GM12801 (cell line): Measurements from ENCODE around the gene STK24.

ENCODE experiments used
- TF ChIP-seq, protein P1 (sequence below): IDR thresholded peaks from one replicate; pipeline ENCODE4 v1.5.1; 2011; ENCODE audit warnings: control low read depth; ENCODE audit not compliant: insufficient read length; ENCODE audit errors: extremely low read depth

The STK24 gene

DNA sequence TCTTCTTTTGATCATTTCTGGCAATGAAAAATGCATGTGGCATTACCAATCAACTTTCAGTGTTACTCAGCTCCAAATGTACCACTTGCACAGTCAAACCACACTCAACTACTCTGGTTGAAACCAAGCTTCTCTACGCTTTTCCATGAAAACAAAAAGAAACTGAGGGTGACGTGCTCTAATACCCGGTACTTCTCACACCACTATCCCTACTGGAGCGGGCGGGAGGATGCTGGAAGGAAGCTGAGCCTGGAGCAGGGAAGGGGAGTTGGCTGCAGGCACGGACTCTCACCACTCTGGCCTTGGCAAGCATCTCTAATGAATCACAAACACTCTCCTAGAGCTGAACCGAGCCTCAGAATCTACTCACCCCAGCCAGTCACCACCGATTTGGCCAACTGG is 48.2 kb downstream of the STK24 start:
- TF ChIP-seq, protein P1, sequence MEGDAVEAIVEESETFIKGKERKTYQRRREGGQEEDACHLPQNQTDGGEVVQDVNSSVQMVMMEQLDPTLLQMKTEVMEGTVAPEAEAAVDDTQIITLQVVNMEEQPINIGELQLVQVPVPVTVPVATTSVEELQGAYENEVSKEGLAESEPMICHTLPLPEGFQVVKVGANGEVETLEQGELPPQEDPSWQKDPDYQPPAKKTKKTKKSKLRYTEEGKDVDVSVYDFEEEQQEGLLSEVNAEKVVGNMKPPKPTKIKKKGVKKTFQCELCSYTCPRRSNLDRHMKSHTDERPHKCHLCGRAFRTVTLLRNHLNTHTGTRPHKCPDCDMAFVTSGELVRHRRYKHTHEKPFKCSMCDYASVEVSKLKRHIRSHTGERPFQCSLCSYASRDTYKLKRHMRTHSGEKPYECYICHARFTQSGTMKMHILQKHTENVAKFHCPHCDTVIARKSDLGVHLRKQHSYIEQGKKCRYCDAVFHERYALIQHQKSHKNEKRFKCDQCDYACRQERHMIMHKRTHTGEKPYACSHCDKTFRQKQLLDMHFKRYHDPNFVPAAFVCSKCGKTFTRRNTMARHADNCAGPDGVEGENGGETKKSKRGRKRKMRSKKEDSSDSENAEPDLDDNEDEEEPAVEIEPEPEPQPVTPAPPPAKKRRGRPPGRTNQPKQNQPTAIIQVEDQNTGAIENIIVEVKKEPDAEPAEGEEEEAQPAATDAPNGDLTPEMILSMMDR, result no peak

DNA sequence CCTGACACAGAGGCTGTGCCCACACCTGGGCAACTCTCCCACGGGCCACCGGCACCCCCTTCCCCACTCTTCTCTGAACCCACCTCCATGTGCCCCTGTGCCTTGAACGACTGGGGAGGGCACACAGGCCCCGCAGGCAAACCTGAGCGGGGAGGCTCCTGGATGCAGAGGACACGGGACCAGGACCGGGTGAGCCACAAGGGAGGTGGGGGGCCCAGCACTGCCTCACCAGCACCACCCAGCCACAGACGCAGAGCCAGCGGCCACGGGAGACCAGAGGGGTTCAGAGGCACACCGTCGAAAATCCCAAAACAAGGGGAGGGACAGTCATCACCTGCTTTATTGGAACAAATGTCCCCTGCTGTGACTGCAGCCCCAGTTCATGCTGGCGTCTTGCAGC is 49.4 kb downstream of the STK24 start:
- TF ChIP-seq, protein P1, result no peak

DNA sequence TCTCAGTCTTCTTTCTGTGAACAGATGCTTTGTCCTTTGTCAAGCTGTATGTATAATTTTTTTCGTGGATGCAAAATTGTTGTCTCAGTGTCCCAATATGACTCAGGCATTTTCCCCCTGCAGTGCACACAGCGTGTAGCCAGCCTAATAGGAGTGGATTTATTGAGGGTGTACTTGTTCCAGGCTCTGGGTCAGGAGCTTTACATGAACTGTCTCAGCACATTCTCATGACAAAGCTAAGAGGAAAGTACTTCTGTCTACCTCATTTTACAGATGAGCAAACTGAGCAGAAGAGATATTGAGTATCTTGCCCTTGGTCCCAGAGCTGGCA is 50.8 kb downstream of the STK24 start:
- TF ChIP-seq, protein P1, result no peak

DNA sequence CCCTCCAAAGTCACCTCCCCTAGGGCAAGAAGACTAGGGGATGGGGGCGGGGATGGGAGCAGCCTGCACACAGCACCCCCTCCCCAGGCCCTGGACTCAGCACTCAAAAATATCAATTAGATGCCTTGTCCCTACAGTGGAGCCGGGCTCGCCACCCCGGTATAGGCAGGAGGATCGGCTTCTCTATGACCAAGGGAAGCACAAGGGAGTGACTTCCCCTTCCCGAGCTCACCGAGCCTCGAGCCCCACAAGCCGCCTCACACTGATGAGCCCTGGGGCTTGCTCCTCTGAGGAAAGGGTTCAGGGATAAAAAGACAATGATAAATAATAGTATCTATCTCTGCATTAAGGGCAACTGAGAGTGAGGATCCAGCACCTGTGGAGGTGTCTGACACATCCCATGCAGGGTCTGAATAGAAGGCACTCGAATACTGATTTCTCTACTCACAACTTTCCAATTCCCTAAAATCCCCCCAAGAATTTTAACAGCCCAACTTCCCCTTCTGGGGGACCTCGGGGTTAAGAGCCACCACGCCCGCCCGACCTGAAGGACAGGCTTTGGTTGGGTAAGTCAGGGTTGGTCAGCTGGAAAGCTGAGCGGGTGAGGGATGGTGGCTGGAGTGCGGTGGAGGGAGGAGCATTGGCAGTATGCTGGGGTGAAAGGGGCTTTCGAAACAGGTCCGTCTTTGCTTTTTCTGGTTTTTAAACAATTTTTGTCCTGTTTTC is 51.3 kb downstream of the STK24 start:
- TF ChIP-seq, protein P1, result no peak

DNA sequence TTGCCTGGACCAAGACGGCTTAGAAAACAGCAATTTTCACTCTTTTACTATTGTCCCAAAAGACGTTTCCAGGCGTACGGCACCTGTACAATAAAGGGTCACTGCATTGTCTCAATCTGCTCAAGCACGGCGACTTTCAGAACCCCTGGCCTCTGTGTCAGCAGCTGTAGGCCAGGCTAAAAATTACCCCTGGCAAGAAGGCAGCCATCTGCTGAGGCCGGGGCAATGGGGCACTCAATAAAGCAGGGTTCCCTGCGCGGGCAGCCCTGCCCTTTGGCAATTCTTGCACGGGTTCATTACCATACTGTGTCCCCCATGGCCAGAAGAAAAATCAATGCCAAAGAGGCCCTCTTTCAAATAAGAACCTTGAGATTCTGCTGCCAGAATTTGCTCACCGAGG is 52.1 kb downstream of the STK24 start:
- TF ChIP-seq, protein P1, result no peak

DNA sequence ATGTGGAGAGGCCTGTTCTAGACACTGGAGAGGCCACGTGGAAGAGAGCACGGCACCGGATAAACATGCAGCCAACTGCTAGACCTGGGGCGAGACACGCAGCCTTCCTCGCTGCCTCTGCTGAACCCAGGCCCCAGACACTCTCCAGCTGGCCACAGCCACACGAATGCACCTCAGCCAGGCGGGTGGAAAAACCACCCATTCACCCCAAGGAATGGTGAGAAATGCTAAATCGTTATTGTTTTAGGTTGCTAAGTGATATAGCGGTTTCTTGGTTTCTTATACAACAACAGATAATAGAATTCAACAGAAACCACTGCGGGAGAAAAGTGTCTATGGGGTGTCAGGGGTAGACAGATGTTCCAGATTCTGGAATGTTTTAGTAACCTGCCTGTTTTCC is 52.5 kb downstream of the STK24 start:
- TF ChIP-seq, protein P1, result no peak

DNA sequence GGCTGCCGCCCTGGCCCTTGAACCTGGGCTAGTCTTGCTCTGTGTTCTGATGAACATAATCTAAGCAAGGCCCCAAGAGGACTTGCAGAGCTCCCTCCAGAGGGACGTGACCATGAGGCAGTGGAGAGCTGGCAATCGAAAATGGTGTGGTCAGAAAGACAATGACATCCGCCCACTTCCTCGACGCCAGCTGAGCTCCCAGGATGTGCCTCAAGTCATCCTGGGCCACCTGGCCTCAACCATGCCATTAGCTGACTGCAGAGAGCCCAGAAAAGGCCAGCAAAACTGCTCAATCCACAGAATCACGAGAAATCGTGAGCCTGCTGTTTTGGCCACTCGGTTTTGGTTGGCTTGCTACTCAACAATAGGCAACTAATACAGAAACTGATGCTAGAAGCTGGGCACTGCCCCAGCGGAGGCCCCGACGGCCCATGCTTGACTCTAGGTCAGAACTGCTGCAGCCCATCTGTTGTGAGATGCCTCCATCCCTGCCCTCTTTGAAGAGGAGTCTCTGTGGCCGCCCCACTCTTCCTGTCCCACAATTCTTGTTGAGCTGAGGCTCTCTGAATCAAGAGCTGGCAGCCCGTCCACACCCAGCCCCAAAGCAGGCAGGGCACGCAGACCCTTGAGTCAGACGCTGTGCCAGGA is 53.3 kb downstream of the STK24 start:
- TF ChIP-seq, protein P1, result no peak

DNA sequence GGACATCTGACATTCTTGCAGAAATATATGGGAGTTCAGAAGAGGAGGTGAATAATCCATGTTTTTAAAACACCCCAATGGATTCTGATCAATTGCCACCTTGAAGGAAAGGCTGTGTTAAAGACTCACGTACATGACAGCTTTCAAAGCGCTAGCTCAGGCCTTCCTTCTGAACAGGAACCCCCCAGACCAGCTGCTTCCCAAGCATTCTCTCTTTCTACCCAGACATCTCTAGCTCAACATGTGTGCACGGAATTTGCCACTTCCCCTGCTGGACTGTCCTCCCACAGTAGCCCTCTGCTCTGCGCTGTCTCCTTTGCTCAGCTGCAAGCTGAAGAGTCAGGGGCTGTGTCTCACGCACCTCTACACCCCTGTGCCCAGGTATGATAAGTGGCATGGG is 54.5 kb downstream of the STK24 start:
- TF ChIP-seq, protein P1, result no peak
